Measurements from ENCODE around the gene SATB2.

DNA sequence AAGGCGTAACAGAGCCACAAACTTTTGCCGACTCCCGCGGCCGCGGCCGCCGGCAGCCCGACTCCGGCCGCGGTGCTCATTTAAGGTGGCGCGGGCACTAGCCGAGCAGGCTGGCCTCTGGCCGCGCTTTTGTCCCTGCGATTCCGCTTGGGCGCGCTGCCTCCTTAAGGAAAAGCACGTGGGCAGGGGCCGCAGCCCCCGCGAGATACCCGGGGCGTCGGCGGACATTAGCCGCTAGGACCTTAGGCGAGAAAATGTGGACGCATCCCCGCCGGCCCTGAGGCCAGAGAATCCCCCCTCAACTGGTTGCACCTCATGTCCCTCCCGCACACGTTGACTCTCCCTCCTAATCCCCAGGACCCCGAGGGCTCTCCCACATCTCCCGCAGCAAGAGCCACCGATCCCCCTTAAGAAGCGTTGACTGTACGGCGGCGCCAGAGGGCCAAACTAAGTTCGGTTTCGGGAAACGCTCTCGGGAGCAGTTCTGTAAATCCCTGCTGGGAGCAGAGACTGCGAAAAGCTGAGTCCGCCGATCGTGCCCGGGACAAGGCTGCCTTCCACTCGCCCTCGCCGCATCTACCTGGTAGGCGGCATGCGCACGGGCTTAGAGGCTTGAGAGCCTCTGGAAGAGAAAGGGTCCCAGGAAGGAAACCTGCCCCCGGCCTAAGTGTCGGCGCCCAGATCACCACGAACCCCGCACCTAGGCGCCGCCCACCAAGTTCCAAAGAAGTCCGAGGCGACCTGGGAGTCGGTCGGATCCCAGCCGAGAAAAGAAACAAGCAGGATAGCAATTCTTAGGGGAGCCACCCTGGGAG, 1.8 kb upstream of the SATB2 start:
- TF ChIP-seq, protein P1, sequence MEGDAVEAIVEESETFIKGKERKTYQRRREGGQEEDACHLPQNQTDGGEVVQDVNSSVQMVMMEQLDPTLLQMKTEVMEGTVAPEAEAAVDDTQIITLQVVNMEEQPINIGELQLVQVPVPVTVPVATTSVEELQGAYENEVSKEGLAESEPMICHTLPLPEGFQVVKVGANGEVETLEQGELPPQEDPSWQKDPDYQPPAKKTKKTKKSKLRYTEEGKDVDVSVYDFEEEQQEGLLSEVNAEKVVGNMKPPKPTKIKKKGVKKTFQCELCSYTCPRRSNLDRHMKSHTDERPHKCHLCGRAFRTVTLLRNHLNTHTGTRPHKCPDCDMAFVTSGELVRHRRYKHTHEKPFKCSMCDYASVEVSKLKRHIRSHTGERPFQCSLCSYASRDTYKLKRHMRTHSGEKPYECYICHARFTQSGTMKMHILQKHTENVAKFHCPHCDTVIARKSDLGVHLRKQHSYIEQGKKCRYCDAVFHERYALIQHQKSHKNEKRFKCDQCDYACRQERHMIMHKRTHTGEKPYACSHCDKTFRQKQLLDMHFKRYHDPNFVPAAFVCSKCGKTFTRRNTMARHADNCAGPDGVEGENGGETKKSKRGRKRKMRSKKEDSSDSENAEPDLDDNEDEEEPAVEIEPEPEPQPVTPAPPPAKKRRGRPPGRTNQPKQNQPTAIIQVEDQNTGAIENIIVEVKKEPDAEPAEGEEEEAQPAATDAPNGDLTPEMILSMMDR (IDR thresholded peaks at IDR 0.05) = peak; percentile 6 to 36 (median 21)
- no peak for TF ChIP-seq POLR2A (IDR thresholded peaks at IDR 0.05)
- TF ChIP-seq EP300 (IDR thresholded peaks at IDR 0.05) = no peak

Data from ovary (tissue), 3 donors.